Measurements from ENCODE around the gene RHBDF1. TPM values are rescaled to one million over a fixed set of nuclear protein-coding genes. Genes with fewer than 3 reads are reported as not detected.

RHBDF1 gene
- total RNA-seq, 1 donor, result 66.8 TPM

- DNase-seq (ENCODE audit: low read depth), result no peak
- no peak for TF ChIP-seq CTCF (IDR thresholded peaks at IDR 0.05; ENCODE audit: insufficient read depth, low read length)
- no peak overlapping the region for H3K4me3 ChIP-seq (ENCODE audit: low read depth, low read length)
Observed at GRCh38 chr16:116015-116414, 43.6 kb upstream of the RHBDF1 start.

DNA sequence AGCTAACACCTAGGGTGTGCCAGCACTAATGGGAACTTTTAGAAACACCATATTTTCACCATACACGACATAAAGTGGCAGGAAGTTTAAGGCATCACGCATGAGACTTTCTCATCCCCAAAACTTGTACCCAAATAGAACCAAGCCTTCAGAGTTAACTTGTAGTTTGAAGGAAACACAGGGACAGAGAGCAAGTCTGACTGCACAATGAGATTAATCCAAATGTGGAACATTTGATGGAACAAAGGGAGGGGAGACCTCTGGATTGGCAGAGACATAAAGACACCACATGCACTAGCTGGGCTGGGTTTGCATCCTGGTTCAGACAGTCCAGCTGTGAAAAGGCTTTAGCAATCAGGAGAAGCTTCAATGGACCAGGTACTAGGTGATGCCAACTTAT is 41.9 kb upstream of the RHBDF1 start:
- no peak for TF ChIP-seq CTCF (IDR thresholded peaks at IDR 0.05; ENCODE audit: insufficient read depth, low read length)
- no peak for DNase-seq (ENCODE audit: low read depth)
- H3K4me3 ChIP-seq (ENCODE audit: low read depth, low read length), result no peak overlapping the region

DNA sequence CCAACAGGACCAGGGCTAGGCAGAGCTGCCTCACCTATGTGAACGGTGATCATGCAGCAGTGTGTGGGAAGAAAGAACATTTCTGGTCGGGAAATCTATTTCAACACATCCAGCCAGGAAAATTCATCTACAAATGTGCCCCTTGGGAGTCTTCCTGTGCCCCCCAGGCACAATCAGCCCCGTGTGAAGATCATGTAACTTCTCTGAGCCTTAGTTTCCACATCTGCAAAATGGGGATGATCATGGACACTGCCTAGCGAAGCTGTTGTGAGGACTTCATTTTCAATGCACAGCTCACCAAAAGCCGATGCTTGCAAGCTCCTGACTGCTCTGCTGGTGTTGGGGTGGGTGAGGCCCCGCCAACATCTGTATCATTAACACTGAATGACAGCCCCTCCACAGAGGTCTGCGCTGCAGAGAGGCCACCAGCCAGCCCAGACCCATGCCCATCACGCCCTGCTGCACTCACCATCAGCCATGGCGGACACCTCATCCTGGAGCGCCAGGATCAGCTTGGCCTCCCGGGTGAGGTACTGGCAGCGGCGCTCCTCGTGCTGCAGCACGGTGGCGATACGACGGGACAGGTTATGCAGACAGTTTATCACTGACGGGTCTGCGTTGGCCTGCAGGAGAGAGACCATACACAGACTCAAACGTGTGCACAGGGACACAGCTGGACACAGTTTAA is 39.9 kb upstream of the RHBDF1 start:
- no peak overlapping the region for H3K4me3 ChIP-seq (ENCODE audit: low read depth, low read length)
- no peak for DNase-seq (ENCODE audit: low read depth)
- no peak for TF ChIP-seq CTCF (IDR thresholded peaks at IDR 0.05; ENCODE audit: insufficient read depth, low read length)

DNA sequence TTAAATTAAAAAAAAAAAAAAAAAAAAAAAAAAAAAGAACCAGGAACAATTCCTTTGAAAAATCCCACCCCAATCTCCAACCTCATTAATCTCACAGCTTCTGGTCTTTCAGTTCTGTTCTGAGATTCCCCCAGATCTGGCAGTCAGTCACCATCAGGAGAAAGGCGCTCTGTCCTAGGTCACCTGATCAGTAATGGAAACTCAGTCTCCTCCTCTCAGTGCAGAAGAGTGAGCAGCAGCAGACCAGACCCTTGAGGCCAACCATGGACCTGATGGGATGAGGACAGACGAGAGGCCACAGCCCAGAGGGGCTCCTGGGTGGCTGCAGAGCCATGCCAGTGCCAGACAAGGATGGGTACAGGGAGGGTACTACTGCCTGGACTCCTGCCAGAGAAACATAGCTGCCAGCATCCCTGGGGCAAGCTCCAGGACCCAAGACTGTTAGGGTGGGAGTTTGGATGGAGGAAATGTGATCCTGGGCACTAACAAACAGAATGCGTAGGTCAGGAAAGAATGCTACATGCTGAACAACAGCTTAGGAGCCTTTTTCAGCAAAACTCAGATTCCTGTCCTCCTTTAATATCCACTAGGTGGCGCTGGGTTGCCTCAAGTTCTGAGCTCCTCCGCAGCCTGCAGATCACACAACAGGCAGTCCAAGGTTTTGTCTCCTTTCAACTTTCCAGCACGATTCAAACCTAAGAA is 34.3 kb upstream of the RHBDF1 start:
- peak; percentile 82 for TF ChIP-seq CTCF (IDR thresholded peaks at IDR 0.05; ENCODE audit: insufficient read depth, low read length)
- no peak overlapping the region for H3K4me3 ChIP-seq (ENCODE audit: low read depth, low read length)
- peak; percentile 90 for DNase-seq (ENCODE audit: low read depth)

- no peak overlapping the region for H3K4me3 ChIP-seq (ENCODE audit: low read depth, low read length)
- TF ChIP-seq CTCF (IDR thresholded peaks at IDR 0.05; ENCODE audit: insufficient read depth, low read length), result no peak
- no peak for DNase-seq (ENCODE audit: low read depth)
Observed at GRCh38 chr16:105521-105920, 33.1 kb upstream of the RHBDF1 start.

GRCh38 chr16:104928-105327 is 32.5 kb upstream of the RHBDF1 start:
- no peak for TF ChIP-seq CTCF (IDR thresholded peaks at IDR 0.05; ENCODE audit: insufficient read depth, low read length)

More at GRCh38 chr16:104928-105327, 32.5 kb upstream of the RHBDF1 start:
- no peak overlapping the region for H3K4me3 ChIP-seq (ENCODE audit: low read depth, low read length)
- no peak for DNase-seq (ENCODE audit: low read depth)

Measured in fibroblast of the aortic adventitia (primary cell).